SK-N-SH treated with all-trans-retinoic acid at 6 μM for 48 hours (cell line): ENCODE measurements around the gene ZNF689.

Experiments
- ARNTL ChIP-seq: fragments of 450-650 bp; formaldehyde crosslinking; IDR thresholded peaks from 2 replicates; pipeline ENCODE4 v1.5.0; 2020; ENCODE audit warnings: low read depth, mild to moderate bottlenecking, moderate library complexity, borderline replicate concordance
- PPARA ChIP-seq: fragments of 250-450 bp; sonication (Bioruptor Pico); IDR thresholded peaks from 2 replicates; pipeline ENCODE4 v1.5.0; 2020; ENCODE audit warnings: mild to moderate bottlenecking, borderline replicate concordance
- ZNF70 ChIP-seq: fragments of 450-650 bp; formaldehyde crosslinking; IDR thresholded peaks from 2 replicates; pipeline ENCODE4 v1.5.0; 2020; ENCODE audit warnings: mild to moderate bottlenecking, moderate library complexity

DNA sequence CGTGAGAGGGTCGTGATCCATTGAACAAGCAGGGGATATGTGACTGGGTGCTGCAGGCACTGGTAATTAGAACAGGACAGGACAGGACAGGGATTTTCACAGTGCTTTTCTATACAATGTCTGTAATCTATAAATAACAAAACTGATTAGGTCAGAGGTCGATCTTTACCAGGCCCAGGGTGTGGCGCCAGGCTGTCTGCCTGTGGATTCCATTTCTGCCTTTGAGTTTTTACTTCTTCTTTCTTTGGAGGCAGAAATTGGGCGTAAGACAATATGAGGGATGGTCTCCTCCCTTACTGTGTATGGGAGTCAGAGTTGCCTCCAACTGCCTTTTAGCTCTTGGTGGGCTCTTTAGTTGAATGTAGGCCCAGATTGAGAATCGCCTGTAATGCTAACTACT, 50.5 kb downstream of the ZNF689 start:
- TF ChIP-seq PPARA (CRISPR knock-in tag) (no peak), ZNF70 (CRISPR knock-in tag) (no peak), ARNTL (no peak)
